K562 (cell line): ENCODE data around the gene XPC. TPM values are rescaled to one million over a fixed set of nuclear protein-coding genes. Genes with fewer than 3 reads are reported as not detected.

Source experiments
- BRD4 ChIP-seq: fragments of 200-600 bp; sonication (generic); IDR thresholded peaks from 2 replicates; pipeline ENCODE4 v1.6.1; 2017; ENCODE audit warnings: inconsistent platforms
- CXXC5 ChIP-seq: fragments of 250-450 bp; sonication (Bioruptor Pico); IDR thresholded peaks from 2 replicates; pipeline ENCODE4 v1.8.0; 2022; ENCODE audit warnings: inconsistent platforms, mild to moderate bottlenecking, moderate library complexity
- HDAC2 ChIP-seq: fragments of 450-650 bp; IDR thresholded peaks from 2 replicates; pipeline ENCODE4 v1.6.1; 2016; ENCODE audit warnings: mild to moderate bottlenecking
- HMBOX1 ChIP-seq: sonication (generic); IDR thresholded peaks from 2 replicates; pipeline ENCODE4 v1.6.1; 2016
- IRF1 ChIP-seq: sonication (generic); formaldehyde crosslinking; IDR thresholded peaks from 2 replicates; pipeline ENCODE4 v1.8.0; 2022; ENCODE audit warnings: missing genetic modification reagents, mild to moderate bottlenecking, borderline replicate concordance
- KLF10 ChIP-seq: fragments of 250-450 bp; sonication (Bioruptor Pico); IDR thresholded peaks from 2 replicates; pipeline ENCODE4 v1.6.1; 2021; ENCODE audit warnings: matching md5 sums
- SMAD4 ChIP-seq: fragments of 250-450 bp; sonication (Bioruptor Pico); conservative IDR thresholded peaks from 2 replicates; pipeline ENCODE4 v1.8.0; 2021; ENCODE audit warnings: inconsistent platforms, mild to moderate bottlenecking, moderate library complexity
- TAF1 ChIP-seq: IDR thresholded peaks from 2 replicates; pipeline ENCODE4 v1.6.1; 2011; ENCODE audit warnings: mild to moderate bottlenecking, low read length, moderate library complexity; ENCODE audit not compliant: insufficient read depth, control insufficient read depth, severe bottlenecking; ENCODE audit errors: extremely low read depth
- TBL1XR1 ChIP-seq, 2 experiments: IDR thresholded peaks; 2 replicates each; pipeline ENCODE4 v1.6.1; 2012; ENCODE audit warnings: improper control_type of control experiment in 2 of 2, low read length in 2 of 2, mild to moderate bottlenecking in 1 of 2
- TOE1 ChIP-seq, 2 experiments: fragments of 450-650 bp in 1 of 2; sonication (generic) in 1 of 2; formaldehyde crosslinking in 1 of 2; IDR thresholded peaks; 2 replicates each; pipeline versions ENCODE4 v1.7.1 to v1.8.0; 2016 to 2022; ENCODE audit warnings: borderline replicate concordance in 2 of 2, mild to moderate bottlenecking in 2 of 2, antibody characterized with exemption in 1 of 2, inconsistent platforms in 1 of 2, low read depth in 1 of 2, missing genetic modification reagents in 1 of 2, moderate library complexity in 1 of 2
- TRIM25 ChIP-seq: fragments of 450-650 bp; IDR thresholded peaks from 2 replicates; pipeline ENCODE4 v1.7.0; 2016; ENCODE audit warnings: borderline replicate concordance
- UBTF ChIP-seq, 2 experiments: IDR thresholded peaks; 2 replicates each; pipeline ENCODE4 v1.6.1; 2012; ENCODE audit warnings: improper control_type of control experiment in 2 of 2, low read depth in 2 of 2, low read length in 2 of 2, borderline replicate concordance in 1 of 2
- ZNF143 ChIP-seq: sonication (generic); formaldehyde crosslinking; IDR thresholded peaks from 2 replicates; pipeline ENCODE4 v1.9.0; 2022; ENCODE audit warnings: mild to moderate bottlenecking, missing genetic modification reagents
- ZNF197 ChIP-seq: fragments of 200-800 bp; sonication (Bioruptor generic); IDR thresholded peaks from 2 replicates; pipeline ENCODE4 v1.6.1; 2016; ENCODE audit warnings: low read depth, missing genetic modification characterization, missing compliant biosample characterization
- polyA plus RNA-seq, 8 experiments: library from polyadenylated mRNA; depleted of rRNA in 4 of 8; stranded (reverse) in 5 of 8; unstranded in 3 of 8; fragments of >200 nt; fragmentation: Nextera tagmentation in 2 of 8; fragmentation: Illumina TruSeq in 1 of 8; extraction: Ambion mirVana in 2 of 8; extraction: Trizol in 1 of 8; gene quantifications; 2 replicates each; pipeline versions ENCODE4 v1.2.1 to v1.2.3, GENCODE V29; 2011 to 2014; ENCODE audit warnings: inconsistent platforms in 1 of 8, missing spikeins in 1 of 8
- total RNA-seq, 7 experiments: library from RNA; depleted of rRNA in 6 of 7; stranded (reverse); fragments of >200 nt in 6 of 7; fragmentation: Illumina TruSeq in 2 of 7; extraction: Trizol in 2 of 7; gene quantifications; 2 replicates each; pipeline versions ENCODE4 v1.2.1 to v1.2.3, GENCODE V29; 2011 to 2021; ENCODE audit warnings: low replicate concordance in 1 of 7

XPC gene
- total and polyA plus RNA-seq, 9 of the 15 experiments (the other 6 are each of a cell fraction or from before 2014, with no cell fraction given), result 3.8 to 54.7 (median 41.3) TPM

- TF ChIP-seq HMBOX1, result no peak
- TF ChIP-seq TAF1, result no peak
- TF ChIP-seq ZNF143 (CRISPR knock-in tag), result no peak
- TF ChIP-seq UBTF (IDR thresholded peaks at IDR 0.05; ENCODE audit: borderline replicate concordance in 1 of 2, low read depth in 2 of 2, low read length in 2 of 2), result no peak
- no peak for TF ChIP-seq CXXC5 (CRISPR knock-in tag)
- no peak for TF ChIP-seq TRIM25
- TF ChIP-seq KLF10, result no peak
- TF ChIP-seq SMAD4, result no peak
- TF ChIP-seq IRF1 (CRISPR knock-in tag), result no peak
- no peak for TF ChIP-seq TOE1 (IDR thresholded peaks at IDR 0.05; ENCODE audit: borderline replicate concordance)
- no peak for TF ChIP-seq TOE1 (CRISPR knock-in tag; IDR thresholded peaks at IDR 0.05; ENCODE audit: borderline replicate concordance, low read depth)
- TF ChIP-seq BRD4, result no peak
- peak; percentile 82; the same call in 1 of the 2 replicates for TF ChIP-seq HDAC2
- TF ChIP-seq ZNF197 (CRISPR knock-in tag), result no peak
- TF ChIP-seq TBL1XR1 (IDR thresholded peaks at IDR 0.05; ENCODE audit: low read length in 2 of 2), result 0 out of 4 replicates have a peak, but pooled peaks of 1 of the 2 experiments have one; percentile 2
These were observed 24.6 kb upstream of the XPC start (continued) for GRCh38 chr3:14202874-14203520.
